A549 treated with RU486 at 1 μM for 4 hours (cell line): ENCODE measurements around the gene NOL9. TPM values are rescaled to one million over a fixed set of nuclear protein-coding genes. Genes with fewer than 3 reads are reported as not detected.

ENCODE experiments used
- total RNA-seq: library from RNA; stranded (reverse); fragments of 200-300 nt; extraction: Qiagen RNA extraction; gene quantifications from 5 replicates; pipeline ENCODE4 v1.2.3, GENCODE V29; 2022; ENCODE audit warnings: low read depth

The NOL9 gene
- 3.3 to 5.1 TPM (median 4.5 TPM) in 5 replicates for total RNA-seq

DNA sequence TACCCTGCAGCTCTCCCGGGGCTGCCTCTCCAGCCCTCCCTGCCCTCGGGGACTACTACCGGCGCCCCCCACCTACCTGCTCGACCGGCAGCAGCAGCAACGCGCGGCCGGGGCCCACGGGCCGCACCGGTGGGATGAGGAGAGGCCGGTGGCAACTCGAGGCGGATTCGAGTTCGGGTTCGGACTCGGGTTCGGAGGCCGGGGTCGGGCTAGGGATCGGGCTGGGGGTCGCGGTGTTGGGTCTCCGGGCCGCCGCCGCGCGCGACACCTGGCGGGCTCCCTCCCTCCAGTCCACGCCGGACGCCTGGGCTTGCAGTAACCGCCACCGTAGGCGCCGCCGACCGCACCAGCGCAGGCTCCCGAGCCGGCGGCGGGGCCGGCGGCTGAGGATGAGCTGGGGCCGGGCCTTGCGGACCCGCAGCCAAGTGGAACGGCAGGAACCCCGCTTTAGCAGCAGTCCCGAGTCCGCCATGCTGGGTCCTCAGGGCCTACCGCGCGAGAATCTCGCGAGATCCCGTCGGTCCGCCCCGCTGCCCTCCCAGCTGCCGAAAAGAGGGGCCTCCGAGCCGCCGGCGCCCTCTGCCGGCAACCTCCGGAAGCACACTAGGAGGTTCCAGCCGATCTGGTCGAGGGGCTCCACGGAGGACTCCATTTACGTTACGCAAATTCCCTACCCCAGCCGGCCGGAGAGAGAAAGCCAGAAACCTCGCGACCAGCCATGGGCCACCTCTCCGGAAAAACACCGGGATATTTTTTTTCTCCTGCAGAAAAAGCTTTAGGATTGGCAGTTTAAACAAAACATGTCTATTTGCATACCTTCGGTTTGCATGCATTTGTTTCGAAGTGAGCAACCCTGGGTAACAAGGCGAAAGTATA, at the start of gene NOL9:
NOL9 (minus strand) TSS at position 483 of the 876 bp plus-strand sequence; CDS start at position 472, 11 bp downstream.

DNA sequence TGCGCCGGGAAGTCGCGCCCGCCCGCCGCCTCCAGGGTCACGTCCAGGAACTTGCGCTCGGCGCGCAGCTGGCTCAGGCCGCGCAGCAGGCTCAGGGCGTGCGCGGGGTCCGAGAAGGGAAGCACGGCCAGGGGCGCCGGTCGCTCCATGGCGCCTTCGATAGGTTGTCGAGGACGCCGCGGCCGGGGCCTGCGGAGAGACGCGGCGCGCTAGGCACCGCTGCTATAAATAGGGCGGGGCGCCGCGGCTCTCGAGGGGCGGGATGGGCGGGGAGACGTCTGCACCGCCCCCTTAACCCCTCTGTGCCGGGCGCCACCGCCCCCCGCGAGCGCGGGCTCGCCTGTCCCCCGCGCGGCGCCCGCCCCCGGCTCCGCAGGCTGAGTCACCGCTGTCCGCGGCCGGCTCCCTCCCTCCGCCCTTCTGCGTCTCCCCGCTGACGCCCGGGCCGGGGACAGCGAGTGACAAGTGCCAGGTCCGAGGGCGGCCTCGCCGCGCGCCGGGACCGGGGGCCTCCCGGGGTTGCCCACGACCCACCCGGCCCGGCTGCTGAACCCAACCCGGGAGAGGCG, 48.4 kb upstream of the NOL9 start, which contains the start of gene KLHL21:
KLHL21 (minus strand) TSS at position 201 of the 569 bp plus-strand sequence; CDS start at position 149, 52 bp downstream.

DNA sequence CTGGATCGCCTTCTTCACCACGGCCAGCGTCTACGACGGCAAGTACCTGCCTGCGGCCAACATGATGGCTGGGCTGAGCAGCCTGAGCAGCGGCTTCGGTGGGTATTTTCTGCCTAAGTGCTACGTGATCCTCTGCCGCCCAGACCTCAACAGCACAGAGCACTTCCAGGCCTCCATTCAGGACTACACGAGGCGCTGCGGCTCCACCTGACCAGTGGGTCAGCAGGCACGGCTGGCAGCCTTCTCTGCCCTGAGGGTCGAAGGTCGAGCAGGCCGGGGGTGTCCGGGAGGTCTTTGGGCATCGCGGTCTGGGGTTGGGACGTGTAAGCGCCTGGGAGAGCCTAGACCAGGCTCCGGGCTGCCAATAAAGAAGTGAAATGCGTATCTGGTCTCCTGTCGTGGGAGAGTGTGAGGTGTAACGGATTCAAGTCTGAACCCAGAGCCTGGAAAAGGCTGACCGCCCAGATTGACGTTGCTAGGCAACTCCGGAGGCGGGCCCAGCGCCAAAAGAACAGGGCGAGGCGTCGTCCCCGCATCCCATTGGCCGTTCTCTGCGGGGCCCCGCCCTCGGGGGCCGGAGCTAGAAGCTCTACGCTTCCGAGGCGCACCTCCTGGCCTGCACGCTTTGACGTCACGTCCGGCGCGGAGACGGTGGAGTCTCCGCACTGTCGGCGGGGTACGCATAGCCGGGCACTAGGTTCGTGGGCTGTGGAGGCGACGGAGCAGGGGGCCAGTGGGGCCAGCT, 25.2 kb upstream of the NOL9 start, which contains the start of gene ZBTB48:
ZBTB48 (plus strand) TSS at position 621 of the 745 bp plus-strand sequence. CDS start 616 bp downstream, outside the sequence.

DNA sequence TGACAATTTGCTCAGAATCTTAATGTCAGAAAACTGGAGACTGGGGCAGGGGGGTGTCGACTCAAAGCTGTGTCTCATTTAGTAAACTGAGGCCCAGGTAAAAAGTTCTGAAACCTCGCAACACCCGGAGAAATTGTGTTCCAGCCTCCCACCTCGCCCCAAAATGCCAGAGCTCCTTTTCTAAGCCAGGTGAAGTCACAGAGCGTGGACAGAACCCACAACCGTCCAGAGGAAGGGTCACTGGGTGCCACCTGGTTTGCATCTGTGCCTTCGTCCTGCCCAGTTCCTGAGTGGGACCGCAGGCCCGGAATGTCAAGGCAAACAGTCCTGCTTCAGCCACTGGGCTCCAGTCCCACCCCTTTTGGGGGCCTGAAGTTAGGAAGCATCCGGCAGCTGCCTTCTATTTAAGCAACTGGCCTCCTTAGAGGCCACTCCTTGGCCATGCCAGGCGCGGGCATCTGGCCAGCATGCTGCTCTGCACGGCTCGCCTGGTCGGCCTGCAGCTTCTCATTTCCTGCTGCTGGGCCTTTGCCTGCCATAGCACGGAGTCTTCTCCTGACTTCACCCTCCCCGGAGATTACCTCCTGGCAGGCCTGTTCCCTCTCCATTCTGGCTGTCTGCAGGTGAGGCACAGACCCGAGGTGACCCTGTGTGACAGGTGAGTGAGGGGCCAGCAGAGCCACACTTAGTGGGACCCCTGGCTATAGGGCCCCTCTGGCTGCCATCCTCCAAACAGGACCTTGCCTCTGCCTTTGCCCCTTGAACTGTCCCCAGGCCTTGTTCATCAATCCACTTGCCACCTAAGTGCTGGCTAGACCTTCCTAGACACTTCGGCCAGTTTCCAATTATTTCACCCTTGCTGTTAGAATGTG, 830 bp upstream of the NOL9 start, which contains the start of gene TAS1R1:
TAS1R1 (plus strand) TSS at position 401 of the 872 bp plus-strand sequence; CDS start at position 468, 67 bp downstream.

DNA sequence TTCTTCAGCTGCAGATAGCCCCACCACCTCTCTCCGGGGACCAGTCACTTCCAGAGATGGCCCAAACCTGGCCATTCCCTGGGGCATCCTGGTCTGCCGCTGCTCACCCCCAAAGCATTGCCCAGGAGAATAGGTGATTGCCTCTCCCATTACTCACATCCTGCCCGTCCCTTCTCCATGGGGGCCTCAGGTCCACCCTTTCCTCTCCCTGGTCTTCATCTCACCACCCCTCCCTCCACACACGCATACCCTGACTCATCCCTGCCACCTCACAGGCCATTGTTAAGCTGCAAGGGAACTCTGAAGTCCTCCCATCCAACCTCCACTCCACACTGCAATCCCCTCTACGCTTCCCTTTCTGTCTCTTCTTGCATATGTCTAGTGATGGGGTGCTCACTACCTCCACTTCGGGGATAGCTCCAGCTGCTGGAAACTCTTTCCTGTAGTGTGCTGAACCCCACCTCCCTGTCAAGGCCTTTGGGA, 62.8 kb downstream of the NOL9 start, which contains the start of gene PLEKHG5:
PLEKHG5 (minus strand) TSS at position 188 of the 483 bp plus-strand sequence. CDS start 14,096 bp downstream, outside the sequence.

Other genes starting within 250 kb of the NOL9 start
- 53.5 to 77.1 TPM (median 70.0 TPM) in 5 replicates for gene ACOT7, start 160.7 kb downstream of the NOL9 start, total RNA-seq
- 2.3 to 4.7 TPM (median 4.2 TPM) in 5 replicates for gene HES2, start 134.6 kb downstream of the NOL9 start, total RNA-seq
- gene ESPN, start 129.7 kb downstream of the NOL9 start, total RNA-seq = 0.32 to 0.61 TPM (median 0.48 TPM) in 5 replicates
- 1.8 to 4.0 TPM (median 2.4 TPM) in 5 replicates for gene TNFRSF25, start 88.3 kb downstream of the NOL9 start, total RNA-seq
- 2.1 to 4.0 TPM (median 2.8 TPM) in 5 replicates for gene PLEKHG5, start 62.8 kb downstream of the NOL9 start, total RNA-seq
- not detected in 5 replicates for gene TAS1R1, start 794 bp upstream of the NOL9 start, total RNA-seq
- 9.4 to 14.3 TPM (median 11.2 TPM) in 5 replicates for gene ZBTB48, start 25.5 kb upstream of the NOL9 start, total RNA-seq
- 20.6 to 32.5 TPM (median 26.0 TPM) in 5 replicates for gene KLHL21, start 48.4 kb upstream of the NOL9 start, total RNA-seq
- gene PHF13, start 59.2 kb upstream of the NOL9 start, total RNA-seq = 7.7 to 10.7 TPM (median 9.4 TPM) in 5 replicates
- 14.9 to 17.9 TPM (median 17.2 TPM) in 5 replicates for gene THAP3, start 70.4 kb upstream of the NOL9 start, total RNA-seq
- gene DNAJC11, start 147.3 kb upstream of the NOL9 start, total RNA-seq = 32.0 to 40.4 TPM (median 34.6 TPM) in 5 replicates
- gene CAMTA1, start 230.9 kb upstream of the NOL9 start, total RNA-seq = 61.7 to 75.4 TPM (median 70.0 TPM) in 5 replicates